HG02870 (cell line): ENCODE data around the gene PLD6.
"Not testable (repeated sequence)": the region's sequence is repeated elsewhere in the genome, so short reads cannot be mapped to it uniquely, and the experiment has no call there.

Experiments
- ATAC-seq: cut with Tn5 transposase; IDR thresholded peaks from one replicate; pipeline ENCODE4 v1.9.1; 2021; ENCODE audit warnings: mild to moderate bottlenecking, moderate library complexity; ENCODE audit not compliant: unreplicated experiment

Gene PLD6

GRCh38 chr17:17206124-17206912 lies at the start of gene PLD6:
Gene PLD6, minus strand, starts transcription at chr17:17206333. Its CDS starts 47 bp downstream, at chr17:17206286.
- peak; percentile 53 for ATAC-seq

GRCh38 chr17:17255689-17256088 lies 49.6 kb upstream of the PLD6 start:
- not testable (repeated sequence) for ATAC-seq

DNA sequence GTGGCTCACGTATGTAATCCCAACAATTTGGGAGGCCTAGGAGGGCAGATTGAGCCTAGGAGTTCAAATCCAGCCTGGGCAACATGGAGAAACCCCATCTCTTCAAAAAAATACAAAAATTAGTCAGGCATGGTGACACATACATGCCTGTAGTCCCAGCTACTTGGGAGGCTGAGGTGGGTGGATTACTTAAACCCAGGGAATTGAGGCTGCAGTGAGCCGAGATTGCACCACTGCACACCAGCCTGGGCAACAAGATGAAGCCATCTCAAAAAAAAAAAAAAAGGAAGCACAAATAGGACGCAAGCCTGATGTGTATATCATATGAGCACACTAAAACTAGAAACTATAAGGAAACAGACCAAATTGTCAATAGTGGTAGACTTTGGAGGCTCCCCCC lies 47.9 kb upstream of the PLD6 start:
- no peak for ATAC-seq

DNA sequence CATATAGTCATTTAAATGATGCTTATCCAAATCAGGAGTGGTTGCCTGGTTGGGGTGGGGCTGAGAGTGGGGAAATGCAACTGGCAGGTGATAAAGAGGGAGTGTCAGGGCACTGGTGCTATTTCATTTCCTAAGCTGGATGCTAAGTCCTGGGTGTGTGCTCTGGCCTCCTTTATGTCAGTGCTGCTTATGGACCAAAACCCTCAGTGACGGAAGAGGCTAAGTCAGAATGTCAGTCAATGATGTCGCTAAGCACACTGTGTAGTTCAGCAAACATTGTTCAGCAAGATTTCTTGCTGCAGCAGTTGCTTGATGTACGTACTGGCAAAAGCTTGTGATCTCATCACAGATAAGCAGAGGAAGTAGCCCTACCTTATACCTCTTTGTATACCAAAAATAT lies 47.3 kb upstream of the PLD6 start:
- no peak for ATAC-seq

DNA sequence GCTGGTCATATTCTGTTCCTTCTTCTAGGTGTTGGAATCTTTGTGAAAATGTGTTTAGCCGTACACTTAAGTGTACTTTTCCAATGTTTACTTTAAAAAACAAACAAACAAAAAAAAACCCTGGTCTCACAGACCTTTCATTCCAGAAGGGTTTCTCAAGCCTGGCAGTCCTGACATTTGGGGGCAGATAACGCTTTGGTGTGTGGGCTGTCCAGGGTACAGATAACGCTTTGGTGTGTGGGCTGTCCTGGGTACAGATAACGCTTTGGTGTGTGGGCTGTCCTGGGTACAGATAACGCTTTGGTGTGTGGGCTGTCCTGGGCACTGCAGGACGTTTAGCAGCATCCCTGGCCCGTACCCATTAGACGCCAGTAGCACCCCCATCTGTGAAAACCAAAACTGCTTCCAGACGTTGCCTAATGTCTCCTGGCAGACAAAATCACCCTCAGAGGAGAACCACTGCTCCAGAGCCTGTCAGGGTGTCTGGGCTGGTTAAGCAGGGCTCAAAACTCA lies 46.1 kb upstream of the PLD6 start:
- ATAC-seq: no peak

- ATAC-seq: no peak
These were observed 40.7 kb upstream of the PLD6 start for GRCh38 chr17:17246879-17247278.

GRCh38 chr17:17243163-17243562 lies 37.0 kb upstream of the PLD6 start:
- no peak for ATAC-seq

GRCh38 chr17:17242246-17242645 lies 36.1 kb upstream of the PLD6 start:
- no peak for ATAC-seq

- ATAC-seq: no peak
These were observed 35.5 kb upstream of the PLD6 start for GRCh38 chr17:17241656-17242055.

DNA sequence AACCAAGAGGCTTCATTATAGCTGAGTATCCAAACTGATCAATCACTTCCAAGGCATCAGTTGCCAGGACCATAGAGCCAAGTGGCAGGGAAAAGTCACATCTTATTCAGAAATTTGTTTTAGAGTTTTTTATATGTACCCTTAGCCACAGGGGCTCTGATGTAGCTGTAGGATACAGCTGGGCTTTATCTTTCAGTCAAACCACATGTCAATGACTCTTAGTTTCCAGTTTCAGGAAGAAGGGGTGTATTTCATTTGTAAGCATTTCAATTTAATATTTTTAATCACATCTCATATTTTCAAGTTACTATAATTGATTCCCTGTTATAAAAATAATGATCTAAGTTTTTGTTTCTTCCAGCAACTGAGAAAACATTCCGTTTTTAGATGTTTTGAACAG lies 33.7 kb upstream of the PLD6 start:
- no peak for ATAC-seq

DNA sequence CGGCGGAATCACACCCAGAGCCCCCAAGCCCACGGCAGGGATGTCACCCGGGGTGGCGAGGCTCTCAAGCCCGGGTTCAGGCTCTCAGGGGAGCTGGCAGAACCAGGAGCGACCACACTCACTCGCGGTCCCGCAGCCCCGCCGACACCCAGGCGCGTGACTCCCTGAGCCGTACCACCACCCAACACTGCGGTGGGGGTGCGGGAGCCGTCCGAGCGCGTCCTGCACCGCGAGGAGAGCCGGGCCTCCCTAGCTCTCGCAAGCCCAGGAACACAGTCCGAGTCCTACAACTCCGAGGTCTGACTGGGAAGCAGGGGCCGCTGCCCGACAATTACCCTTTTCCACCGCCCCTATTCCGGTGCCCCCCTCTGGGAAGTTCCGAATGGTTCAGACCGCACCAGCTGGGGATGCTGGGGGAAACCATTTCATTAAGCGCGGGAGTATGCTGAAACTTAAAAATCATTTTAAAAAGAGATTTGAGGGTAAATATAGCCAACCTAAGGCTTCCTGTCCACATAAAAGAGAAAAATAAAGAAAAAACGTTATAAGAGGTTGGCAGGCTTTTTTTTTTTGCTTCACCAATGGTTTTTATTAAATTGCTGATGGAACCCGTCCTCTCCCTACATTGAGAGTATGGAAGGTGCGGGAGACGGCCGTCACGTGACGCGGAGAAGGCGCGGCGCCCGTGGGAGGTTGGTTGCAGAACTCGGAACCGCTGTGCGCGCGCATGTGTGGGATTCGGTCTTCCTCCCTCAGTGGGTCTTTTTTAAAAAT lies 31.1 kb upstream of the PLD6 start, which contains the start of gene FLCN:
Gene FLCN, minus strand, starts transcription at position 143 of the 774 bp plus-strand sequence. CDS start 9,031 bp downstream, outside the sequence.
- peak; percentile 66 for ATAC-seq

GRCh38 chr17:17236295-17237025 lies 30.3 kb upstream of the PLD6 start:
- ATAC-seq: peak; percentile 23

DNA sequence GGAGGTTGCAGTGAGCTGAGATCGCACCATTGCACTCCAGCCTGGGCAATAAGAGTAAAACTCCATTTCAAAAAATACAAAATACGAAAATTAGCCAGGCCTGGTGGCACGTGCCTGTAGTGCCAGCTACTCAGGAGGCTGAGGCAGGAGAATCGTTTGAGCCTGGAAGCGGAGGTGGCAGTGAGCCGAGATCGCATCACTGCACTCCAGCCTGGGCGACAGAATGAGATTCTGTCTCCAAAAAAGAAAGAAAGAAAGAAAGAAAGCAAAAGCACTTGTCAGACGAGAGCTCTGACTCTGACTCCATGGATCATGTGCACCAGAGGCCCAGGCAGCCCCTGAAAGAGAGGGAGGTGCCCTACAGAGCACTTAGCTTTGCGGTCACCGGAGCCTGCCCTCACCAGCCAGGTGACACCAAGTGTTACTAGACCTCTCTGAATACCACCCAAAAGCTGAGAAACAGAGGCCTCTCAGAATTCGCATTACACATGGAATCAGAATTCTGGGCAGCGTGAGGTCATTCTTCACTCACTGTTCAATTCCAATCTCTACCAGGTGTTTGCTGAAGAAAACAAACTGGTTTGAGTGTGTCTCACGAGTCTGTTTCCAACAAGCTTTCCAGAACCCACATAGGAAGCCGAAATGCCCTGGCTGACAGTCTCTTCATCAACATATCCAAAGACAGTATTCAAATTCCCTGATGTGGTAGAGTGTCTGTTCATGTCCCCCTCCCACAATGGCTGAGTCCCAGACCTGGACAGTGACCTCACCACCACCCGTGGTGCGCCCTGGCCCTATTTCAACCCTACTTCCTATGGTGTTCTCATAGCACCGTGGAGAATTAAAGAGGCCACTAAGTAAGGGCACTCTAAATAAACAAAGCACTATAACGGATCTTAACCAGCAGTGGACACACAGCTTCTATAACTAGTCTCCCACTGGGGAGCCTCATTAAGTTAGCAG lies 29.4 kb upstream of the PLD6 start:
- no peak for ATAC-seq

DNA sequence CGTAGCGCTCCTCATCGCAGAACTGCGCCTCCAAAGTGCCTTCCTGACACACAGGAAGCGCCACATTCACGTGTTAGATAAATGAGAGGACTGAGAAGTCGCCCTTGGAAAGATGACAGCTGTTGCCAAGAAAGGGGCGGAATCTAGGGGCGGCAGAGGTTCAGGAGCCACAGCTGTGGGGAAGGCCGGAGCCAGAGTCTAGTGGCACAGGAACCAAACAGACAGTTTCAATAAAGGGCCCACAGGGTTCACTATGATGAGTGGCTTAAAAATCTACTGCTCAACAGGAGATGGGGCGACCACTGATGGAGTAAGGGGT lies 26.1 kb upstream of the PLD6 start:
- no peak for ATAC-seq

DNA sequence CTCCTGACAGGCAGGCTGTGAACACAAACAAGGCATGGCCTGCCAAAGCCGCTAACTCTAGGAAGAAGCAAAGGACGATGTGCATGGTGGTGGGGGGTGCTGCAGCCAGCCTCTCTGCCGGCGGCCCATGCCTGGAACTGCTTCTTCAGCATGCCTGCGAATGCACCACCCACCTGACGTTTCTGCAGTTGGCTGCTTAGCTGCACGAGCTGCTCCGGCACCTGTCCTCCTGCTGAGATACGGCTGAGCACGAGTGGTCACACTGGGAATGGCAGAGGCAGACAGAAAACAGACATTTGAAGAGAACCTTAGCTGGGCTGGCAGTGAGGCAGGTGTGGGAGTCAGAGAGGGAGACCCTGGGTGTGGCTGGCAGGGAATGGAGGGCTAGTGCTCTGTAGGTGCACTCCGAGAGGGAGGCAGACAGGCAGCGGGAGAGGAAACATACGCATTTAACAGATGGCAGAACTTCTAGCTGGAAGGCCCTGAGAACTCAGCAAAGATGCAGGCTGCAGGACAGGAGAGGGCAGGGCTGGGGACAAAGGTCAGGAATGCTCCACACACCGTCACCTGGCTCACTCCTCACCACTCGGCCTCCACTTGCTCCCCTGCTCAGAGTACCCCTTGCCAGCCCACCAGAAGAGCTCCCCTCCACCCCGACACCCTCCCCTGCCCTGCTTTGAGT lies 25.6 kb upstream of the PLD6 start:
- ATAC-seq: no peak

GRCh38 chr17:17229416-17230384 lies 23.6 kb upstream of the PLD6 start:
- no peak for ATAC-seq

DNA sequence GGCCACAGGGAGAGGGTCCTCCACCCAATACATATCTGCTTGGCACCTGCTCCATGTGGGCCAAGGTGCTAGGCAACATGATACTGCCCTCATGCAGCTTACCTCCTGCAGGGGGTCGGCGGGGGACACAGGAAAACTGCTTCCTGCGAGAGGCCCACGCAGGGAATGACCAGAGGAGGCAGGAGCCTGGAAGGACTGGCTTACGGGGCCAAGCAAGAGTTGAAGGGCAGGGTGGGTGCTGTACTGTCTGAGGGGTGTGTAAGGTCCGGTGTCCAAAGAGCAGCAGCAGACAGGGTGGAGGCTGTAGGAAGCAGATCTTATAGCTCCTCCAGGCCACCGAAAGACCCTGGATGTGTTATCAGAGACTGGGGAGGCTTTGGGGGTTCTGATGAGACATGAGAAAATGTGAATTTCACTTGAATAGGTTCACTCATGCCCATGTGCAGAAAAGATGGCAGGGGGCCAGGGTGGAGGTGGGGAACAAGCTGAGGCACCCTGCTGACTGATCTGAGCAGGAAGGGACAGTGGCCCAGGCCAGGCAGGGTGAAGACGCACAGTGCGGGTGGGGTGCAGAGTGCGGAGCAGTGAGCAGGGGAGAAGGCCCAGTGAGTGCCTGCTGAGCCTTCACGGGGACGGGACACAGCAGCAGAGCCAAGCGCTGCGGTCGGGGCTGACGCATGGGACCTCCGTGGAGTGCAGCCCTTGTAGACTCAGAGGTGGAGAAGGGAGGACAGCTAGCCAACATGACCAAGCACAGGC lies 22.6 kb upstream of the PLD6 start:
- ATAC-seq: no peak
